CD8-positive, alpha-beta memory T cell (primary cell): ENCODE results near the gene ABCD3. TPM values are rescaled to one million over a fixed set of nuclear protein-coding genes. Genes with fewer than 3 reads are reported as not detected.

ENCODE experiments used
- CTCF ChIA-PET: fragments of 350-600 bp; sonication (Branson Sonifier 250); formaldehyde crosslinking; loops from one replicate; lab custom pipeline; 2021; ENCODE audit warnings: antibody characterized with exemption; lab: Charles Lee
- POLR2A ChIA-PET: fragments of 350-600 bp; sonication (Branson Sonifier 250); formaldehyde crosslinking; loops from one replicate; lab custom pipeline; 2021; ENCODE audit warnings: antibody characterized with exemption; lab: Charles Lee
- DNase-seq, 5 donors: peaks; one replicate each; pipeline versions ENCODE4 v3.0.0 to v3.0.0-alpha.2; 2020 to 2022; ENCODE audit warnings: mixed read lengths in 1 of 5
- H3K27ac ChIP-seq: one replicate; pipeline ENCODE4 v1.7.0; 2013; ENCODE audit warnings: low read depth, mild to moderate bottlenecking, low read length, moderate library complexity
- H3K27me3 ChIP-seq: 2 replicates; pipeline ENCODE4 v1.7.0; 2013; ENCODE audit warnings: low read length, mild to moderate bottlenecking; ENCODE audit not compliant: insufficient read depth, poor library complexity, severe bottlenecking
- H3K36me3 ChIP-seq: 2 replicates; pipeline ENCODE4 v1.7.0; 2013; ENCODE audit warnings: mild to moderate bottlenecking, low read length, moderate library complexity; ENCODE audit not compliant: insufficient read depth
- H3K4me1 ChIP-seq: 2 replicates; pipeline ENCODE4 v1.7.0; 2013; ENCODE audit warnings: mild to moderate bottlenecking, low read length, moderate library complexity; ENCODE audit not compliant: insufficient read depth
- H3K4me3 ChIP-seq: 2 replicates; pipeline ENCODE4 v1.7.0; 2013; ENCODE audit warnings: mild to moderate bottlenecking, low read length
- H3K9me3 ChIP-seq: 2 replicates; pipeline ENCODE4 v1.7.0; 2013; ENCODE audit warnings: mild to moderate bottlenecking, low read length
- H3K27ac Mint-ChIP-seq, 8 donors: one replicate each; pipeline ENCODE4 v1.8.0; 2020 to 2021; ENCODE audit warnings: mixed read lengths in 8 of 8, mild to moderate bottlenecking in 6 of 8, inconsistent platforms in 3 of 8, moderate library complexity in 3 of 8
- H3K27me3 Mint-ChIP-seq, 2 donors: one replicate each; pipeline ENCODE4 v1.8.0; 2020 to 2021; ENCODE audit warnings: mixed read lengths in 2 of 2, mild to moderate bottlenecking in 1 of 2, moderate library complexity in 1 of 2
- H3K36me3 Mint-ChIP-seq, 3 donors: one replicate each; pipeline ENCODE4 v1.8.0; 2020 to 2021; ENCODE audit warnings: mixed read lengths in 3 of 3, inconsistent platforms in 1 of 3, mild to moderate bottlenecking in 1 of 3
- H3K4me1 Mint-ChIP-seq, 3 donors: one replicate each; pipeline ENCODE4 v1.8.0; 2020 to 2021; ENCODE audit warnings: mixed read lengths in 3 of 3, inconsistent platforms in 1 of 3, mild to moderate bottlenecking in 1 of 3
- H3K4me3 Mint-ChIP-seq, 7 donors: one replicate each; pipeline ENCODE4 v1.8.0; 2020 to 2021; ENCODE audit warnings: mixed read lengths in 7 of 7, mild to moderate bottlenecking in 6 of 7, moderate library complexity in 4 of 7, inconsistent platforms in 2 of 7
- H3K9me3 Mint-ChIP-seq, 5 donors: one replicate each; pipeline ENCODE4 v1.8.0; 2020 to 2022; ENCODE audit warnings: mixed read lengths in 5 of 5, mild to moderate bottlenecking in 3 of 5, moderate library complexity in 2 of 5, inconsistent platforms in 1 of 5
- polyA plus RNA-seq: library from polyadenylated mRNA; unstranded; fragments of 300-500 nt; fragmentation: Illumina TruSeq; gene quantifications from one replicate; pipeline ENCODE4 v1.2.3, GENCODE V29; 2021
- total RNA-seq, 2 experiments: library from RNA; stranded (reverse); gene quantifications; one replicate each; pipeline ENCODE4 v1.2.3, GENCODE V29; 2021

The ABCD3 gene
- total and polyA plus RNA-seq, 3 experiments from 2014 or later, result 28.3 to 38.8 (median 36.7) TPM

DNA sequence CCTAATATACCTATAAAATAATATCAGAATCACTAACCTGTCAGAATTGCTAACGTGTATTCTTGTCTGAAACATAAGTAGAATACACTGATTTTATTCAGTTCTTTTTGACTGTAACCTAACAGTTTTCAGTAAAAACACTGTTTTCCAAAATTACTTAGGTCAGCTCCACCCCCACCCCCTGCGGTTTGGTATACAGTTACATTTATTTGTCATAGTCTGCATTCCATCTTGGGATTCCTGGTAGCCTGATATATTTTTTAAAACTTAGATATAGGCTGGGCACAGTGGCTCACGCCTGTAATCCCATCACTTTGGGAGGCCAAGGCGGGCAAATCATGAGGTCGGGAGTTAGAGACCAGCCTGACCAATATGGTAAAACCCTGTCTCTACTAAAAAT is 19.8 kb upstream of the ABCD3 start:
- H3K9me3 ChIP-seq, result no peaks in the 10 kb centered on the region
- Mint-ChIP-seq H3K36me3 (no peaks in the 10 kb centered on the region), H3K27ac (no peak overlapping the region), H3K4me3 (no peak overlapping the region), H3K9me3 (no peaks in the 10 kb centered on the region), H3K27me3 (peaks cover 7 to 20% of the 10 kb centered on the region in 2 donors), H3K4me1 (no peaks in the 10 kb centered on the region)
- no peak overlapping the region for H3K4me3 ChIP-seq
- H3K36me3 ChIP-seq, result no peaks in the 10 kb centered on the region
- H3K27me3 ChIP-seq, result no peaks in the 10 kb centered on the region
- CTCF ChIA-PET, result no interaction called here
- no peak for DNase-seq
- no peaks in the 10 kb centered on the region for H3K4me1 ChIP-seq
- POLR2A ChIA-PET, result no interaction called here
- H3K27ac ChIP-seq, result no peak overlapping the region

GRCh38 chr1:94399453-94399852 is 18.7 kb upstream of the ABCD3 start:
- DNase-seq, result no peak
- no peaks in the 10 kb centered on the region for H3K9me3 ChIP-seq
- H3K4me3 ChIP-seq, result no peak overlapping the region
- ChIA-PET POLR2A (no interaction called here), CTCF (no interaction called here)
- peaks cover 12 to 31% of the 10 kb centered on the region in 2 donors for H3K27me3 Mint-ChIP-seq
- H3K27me3 ChIP-seq, result no peaks in the 10 kb centered on the region
- no peaks in the 10 kb centered on the region for H3K36me3 Mint-ChIP-seq
- H3K4me1 ChIP-seq, result no peaks in the 10 kb centered on the region
- no peak overlapping the region for H3K27ac ChIP-seq
- no peaks in the 10 kb centered on the region for H3K4me1 Mint-ChIP-seq
- no peak overlapping the region for H3K27ac Mint-ChIP-seq
- peaks cover 0 to 2% (median 0%) of the 10 kb centered on the region in 5 donors for H3K9me3 Mint-ChIP-seq
- no peaks in the 10 kb centered on the region for H3K36me3 ChIP-seq
- no peak overlapping the region for H3K4me3 Mint-ChIP-seq

DNA sequence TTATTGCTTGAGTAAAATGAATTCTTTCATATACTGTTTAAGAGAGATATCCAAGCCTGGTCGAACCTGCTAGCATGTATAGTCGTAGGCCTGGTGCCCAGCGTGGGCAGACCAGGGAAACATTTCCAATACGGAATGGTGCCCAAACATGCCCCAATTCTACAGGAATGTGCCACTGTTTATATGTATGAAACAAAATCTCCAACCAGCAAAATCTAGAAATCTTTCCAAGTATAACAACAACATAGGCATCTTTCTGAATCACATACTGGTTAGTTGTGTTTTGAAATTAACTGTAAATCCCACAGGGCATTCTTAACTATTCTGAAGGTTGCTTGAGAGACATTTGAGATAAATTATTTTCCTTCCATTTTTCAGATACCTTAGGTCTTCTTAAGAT is 17.0 kb upstream of the ABCD3 start:
- no peaks in the 10 kb centered on the region for H3K4me1 ChIP-seq
- H3K36me3 ChIP-seq, result no peaks in the 10 kb centered on the region
- no peaks in the 10 kb centered on the region for H3K4me1 Mint-ChIP-seq
- DNase-seq, result no peak
- no peak overlapping the region for H3K4me3 Mint-ChIP-seq
- no peak overlapping the region for H3K27ac ChIP-seq
- no peak overlapping the region for H3K27ac Mint-ChIP-seq
- no peaks in the 10 kb centered on the region for H3K27me3 ChIP-seq
- POLR2A ChIA-PET, result no interaction called here
- H3K9me3 ChIP-seq, result no peaks in the 10 kb centered on the region
- H3K36me3 Mint-ChIP-seq, result no peaks in the 10 kb centered on the region
- no peak overlapping the region for H3K4me3 ChIP-seq
- H3K27me3 Mint-ChIP-seq, result peaks cover 9 to 46% of the 10 kb centered on the region in 2 donors
- CTCF ChIA-PET, result no interaction called here
- peaks cover 0 to 2% (median 0%) of the 10 kb centered on the region in 5 donors for H3K9me3 Mint-ChIP-seq

DNA sequence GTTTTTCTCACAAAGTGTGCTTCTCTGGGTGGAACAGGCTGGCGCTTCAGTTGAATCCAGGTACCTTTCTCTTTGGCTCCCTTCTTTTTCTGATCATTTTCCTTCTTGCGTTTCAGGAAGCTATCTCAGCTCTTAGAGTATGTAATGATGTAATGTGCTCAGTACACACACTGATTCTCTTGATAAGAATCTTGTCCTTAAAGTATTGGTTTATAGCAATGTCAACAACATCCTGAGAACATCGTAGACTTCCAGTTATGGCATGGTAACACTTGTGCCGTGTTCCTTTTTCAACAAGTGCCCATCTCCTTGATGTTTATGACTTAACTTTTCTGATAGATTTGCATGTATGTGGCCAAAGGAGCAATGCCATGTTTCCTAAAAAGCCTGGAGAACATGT is 11.7 kb upstream of the ABCD3 start:
- H3K4me3 Mint-ChIP-seq, result no peak overlapping the region
- H3K27me3 Mint-ChIP-seq, result peaks cover 9 to 68% of the 10 kb centered on the region in 2 donors
- H3K36me3 Mint-ChIP-seq, result no peaks in the 10 kb centered on the region
- H3K4me1 ChIP-seq, result no peaks in the 10 kb centered on the region
- no peaks in the 10 kb centered on the region for H3K36me3 ChIP-seq
- peaks cover 0 to 2% (median 0%) of the 10 kb centered on the region in 5 donors for H3K9me3 Mint-ChIP-seq
- no peak overlapping the region for H3K27ac Mint-ChIP-seq
- H3K9me3 ChIP-seq, result no peaks in the 10 kb centered on the region
- no peak overlapping the region for H3K4me3 ChIP-seq
- no peaks in the 10 kb centered on the region for H3K27me3 ChIP-seq
- H3K27ac ChIP-seq, result no peak overlapping the region
- no peak for DNase-seq
- ChIA-PET CTCF (no interaction called here), POLR2A (no interaction called here)
- no peaks in the 10 kb centered on the region for H3K4me1 Mint-ChIP-seq

- DNase-seq, result no peak
- H3K27ac ChIP-seq, result no peak overlapping the region
- no peak overlapping the region for H3K4me3 ChIP-seq
- POLR2A ChIA-PET, result no interaction called here
- Mint-ChIP-seq H3K4me1 (no peaks in the 10 kb centered on the region), H3K27ac (no peak overlapping the region), H3K4me3 (no peak overlapping the region), H3K9me3 (peaks cover 0 to 2% (median 0%) of the 10 kb centered on the region in 5 donors), H3K36me3 (no peaks in the 10 kb centered on the region), H3K27me3 (peaks cover 9 to 63% of the 10 kb centered on the region in 2 donors)
- H3K27me3 ChIP-seq, result no peaks in the 10 kb centered on the region
- H3K4me1 ChIP-seq, result no peaks in the 10 kb centered on the region
- CTCF ChIA-PET, result no interaction called here
- H3K9me3 ChIP-seq, result no peaks in the 10 kb centered on the region
- no peaks in the 10 kb centered on the region for H3K36me3 ChIP-seq
Observed at GRCh38 chr1:94408104-94408830, 9.9 kb upstream of the ABCD3 start.

- H3K27ac Mint-ChIP-seq, result no peak overlapping the region
Observed at GRCh38 chr1:94411237-94411636, 7.0 kb upstream of the ABCD3 start.

DNA sequence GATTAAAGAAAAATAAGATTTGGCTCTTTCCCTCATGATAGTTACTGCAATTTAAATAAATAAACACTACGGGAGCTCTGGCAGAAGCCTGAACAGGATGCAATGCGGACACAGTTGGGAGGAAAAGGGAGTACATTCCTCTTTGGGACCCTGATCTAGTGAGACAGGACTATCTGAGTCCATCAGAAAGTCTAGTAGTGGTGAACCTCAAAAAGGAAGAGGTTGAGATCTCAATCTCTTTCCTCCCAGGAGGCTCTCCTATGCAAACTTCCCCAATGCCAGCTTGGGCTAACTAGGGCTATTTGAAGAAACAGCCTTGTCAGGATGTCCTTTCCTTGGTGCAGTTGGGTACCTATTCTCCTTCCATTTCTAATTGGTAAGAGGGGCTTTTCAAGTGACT is 4.9 kb upstream of the ABCD3 start:
- POLR2A ChIA-PET, result no interaction called here
- Histone ChIP-seq H3K4me3 (no peak overlapping the region), H3K36me3 (no peaks in the 10 kb centered on the region), H3K4me1 (peaks cover 6% of the 10 kb centered on the region), H3K9me3 (no peaks in the 10 kb centered on the region), H3K27ac (no peak overlapping the region), H3K27me3 (no peaks in the 10 kb centered on the region)
- Mint-ChIP-seq H3K36me3 (no peaks in the 10 kb centered on the region), H3K9me3 (no peaks in the 10 kb centered on the region), H3K27me3 (peaks cover 3 to 25% of the 10 kb centered on the region in 2 donors), H3K4me1 (no peaks in the 10 kb centered on the region), H3K27ac (no peak overlapping the region), H3K4me3 (no peak overlapping the region)
- CTCF ChIA-PET, result no interaction called here
- DNase-seq, result no peak

More at GRCh38 chr1:94411237-94411636, 7.0 kb upstream of the ABCD3 start:
- CTCF ChIA-PET, result no interaction called here
- Mint-ChIP-seq H3K9me3 (no peaks in the 10 kb centered on the region), H3K27me3 (peaks cover 3 to 41% of the 10 kb centered on the region in 2 donors), H3K4me1 (no peaks in the 10 kb centered on the region), H3K36me3 (no peaks in the 10 kb centered on the region), H3K4me3 (no peak overlapping the region)
- DNase-seq, result no peak
- no peaks in the 10 kb centered on the region for H3K4me1 ChIP-seq
- H3K4me3 ChIP-seq, result no peak overlapping the region
- POLR2A ChIA-PET, result no interaction called here
- H3K36me3 ChIP-seq, result no peaks in the 10 kb centered on the region
- H3K27me3 ChIP-seq, result no peaks in the 10 kb centered on the region
- H3K27ac ChIP-seq, result no peak overlapping the region
- no peaks in the 10 kb centered on the region for H3K9me3 ChIP-seq

DNA sequence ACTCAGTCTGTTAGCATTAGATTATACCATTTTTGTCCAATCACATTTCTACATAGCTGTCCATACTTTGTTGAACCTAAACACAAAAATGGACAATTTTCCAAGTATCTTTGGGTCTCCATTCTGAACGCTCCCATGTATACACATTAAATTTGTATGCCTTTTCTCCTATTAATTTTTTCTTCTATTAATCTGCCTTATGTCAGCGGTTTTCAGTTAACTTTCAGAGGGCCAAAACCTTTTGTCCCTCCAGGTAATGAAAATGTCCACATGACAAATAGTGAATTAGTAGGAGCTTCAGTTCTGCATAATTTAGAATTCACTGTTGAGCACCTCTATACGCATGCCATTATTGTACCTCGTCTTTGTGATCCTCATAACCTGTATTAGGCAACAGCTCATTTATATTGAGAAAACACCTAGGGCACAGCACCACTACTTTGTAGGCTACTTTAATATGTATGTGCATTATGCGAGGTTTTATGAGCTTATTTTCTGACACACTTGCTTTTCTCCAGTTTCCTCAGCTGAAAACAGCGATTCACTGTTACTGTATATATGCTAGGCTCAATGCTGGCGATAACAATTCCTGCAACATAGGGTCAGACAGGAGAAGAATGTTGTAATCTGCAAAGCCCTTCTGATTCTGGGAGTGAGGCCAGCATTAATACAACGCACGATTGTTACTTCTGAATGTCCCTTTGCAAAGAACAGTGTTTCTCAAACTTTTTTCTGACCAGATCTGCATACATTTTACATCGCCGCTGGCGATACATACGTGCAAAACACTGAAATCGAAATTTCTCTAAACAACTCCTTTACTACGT is 1.1 kb upstream of the ABCD3 start:
- no peaks in the 10 kb centered on the region for H3K9me3 Mint-ChIP-seq
- no peak overlapping the region for H3K4me3 Mint-ChIP-seq
- Histone ChIP-seq H3K27ac (peak overlapping the region; percentile 62), H3K4me3 (peak overlapping the region; percentile 50), H3K9me3 (no peaks in the 10 kb centered on the region), H3K27me3 (no peaks in the 10 kb centered on the region), H3K4me1 (peaks cover 31% of the 10 kb centered on the region), H3K36me3 (no peaks in the 10 kb centered on the region)
- H3K27me3 Mint-ChIP-seq, result peaks cover 1 to 6% of the 10 kb centered on the region in 2 donors
- peak in 1 of 5 donors; percentile 2 for DNase-seq
- H3K27ac Mint-ChIP-seq, result no peak overlapping the region
- peaks cover 0 to 5% (median 0%) of the 10 kb centered on the region in 3 donors for H3K36me3 Mint-ChIP-seq
- ChIA-PET POLR2A (interaction anchor here (0.9 to 1.0 kb wide), 2 partner anchors 571 to 1585 kb away, joined by 3 read pairs; partner anchors contain the start of gene RPL5), CTCF (interaction anchor here (1.0 kb wide), 1 partner anchor 573 kb away, joined by 3 read pairs; no protein-coding TSS in a partner anchor)
- peaks cover 22 to 33% (median 29%) of the 10 kb centered on the region in 3 donors for H3K4me1 Mint-ChIP-seq
